Osteoblast (primary cell): ENCODE results near the gene TRIM33. TPM values are rescaled to one million over a fixed set of nuclear protein-coding genes. Genes with fewer than 3 reads are reported as not detected.
A peak's percentile ranks its signal among the peaks of the same experiment; 100 is the strongest.

Experiments
- DNase-seq: peaks from one replicate; pipeline ENCODE4 v3.0.0; 2011; ENCODE audit warnings: low spot score, mixed read lengths; ENCODE audit not compliant: insufficient read length; ENCODE audit errors: missing footprints
- H2AFZ ChIP-seq: 2 replicates; pipeline ENCODE4 v1.6.0; 2011; ENCODE audit warnings: mild to moderate bottlenecking, low read length
- H3K27ac ChIP-seq: 2 replicates; pipeline ENCODE4 v1.5.1; 2011; ENCODE audit warnings: mild to moderate bottlenecking, low read depth, low read length, moderate library complexity
- H3K27me3 ChIP-seq: 2 replicates; pipeline ENCODE4 v1.6.0; 2012; ENCODE audit warnings: mild to moderate bottlenecking, control low read depth, inconsistent platforms, low read length, moderate library complexity; ENCODE audit not compliant: insufficient read depth
- H3K36me3 ChIP-seq: 2 replicates; pipeline ENCODE4 v1.5.1; 2011; ENCODE audit warnings: mild to moderate bottlenecking, low read length, control low read depth, moderate library complexity; ENCODE audit not compliant: insufficient read depth
- H3K4me1 ChIP-seq: 2 replicates; pipeline ENCODE4 v1.5.1; 2011; ENCODE audit warnings: mild to moderate bottlenecking, low read length, control low read depth, moderate library complexity; ENCODE audit not compliant: insufficient read depth
- H3K4me2 ChIP-seq: 2 replicates; pipeline ENCODE4 v1.6.0; 2011; ENCODE audit warnings: mild to moderate bottlenecking, low read length; ENCODE audit not compliant: insufficient read depth
- H3K4me3 ChIP-seq: fragments of 200-600 bp; sonication (generic); 3 replicates; pipeline ENCODE4 v1.5.1; 2012; ENCODE audit warnings: mild to moderate bottlenecking, low read length, inconsistent platforms; ENCODE audit not compliant: insufficient read depth
- H3K79me2 ChIP-seq: 2 replicates; pipeline ENCODE4 v1.6.0; 2012; ENCODE audit warnings: mild to moderate bottlenecking, low read length, control low read depth, inconsistent platforms; ENCODE audit not compliant: insufficient read depth
- H3K9me3 ChIP-seq: 2 replicates; pipeline ENCODE4 v1.5.1; 2011; ENCODE audit warnings: low read depth, low read length, control low read depth
- H4K20me1 ChIP-seq: 2 replicates; pipeline ENCODE4 v1.6.0; 2012; ENCODE audit warnings: mild to moderate bottlenecking, low read length, control low read depth; ENCODE audit not compliant: insufficient read depth
- total RNA-seq: library from RNA; depleted of rRNA; stranded (reverse); fragments of >200 nt; gene quantifications from 2 replicates; pipeline ENCODE4 v1.2.3, GENCODE V29; 2012
- TF ChIP-seq, protein P1 (sequence below): IDR thresholded peaks from 2 replicates; pipeline ENCODE4 v1.5.1; 2011; ENCODE audit warnings: mild to moderate bottlenecking, low read depth, low read length, moderate library complexity; ENCODE audit errors: extremely low read depth

The TRIM33 gene
- total RNA-seq, 1 donor, result 43.1 TPM

DNA sequence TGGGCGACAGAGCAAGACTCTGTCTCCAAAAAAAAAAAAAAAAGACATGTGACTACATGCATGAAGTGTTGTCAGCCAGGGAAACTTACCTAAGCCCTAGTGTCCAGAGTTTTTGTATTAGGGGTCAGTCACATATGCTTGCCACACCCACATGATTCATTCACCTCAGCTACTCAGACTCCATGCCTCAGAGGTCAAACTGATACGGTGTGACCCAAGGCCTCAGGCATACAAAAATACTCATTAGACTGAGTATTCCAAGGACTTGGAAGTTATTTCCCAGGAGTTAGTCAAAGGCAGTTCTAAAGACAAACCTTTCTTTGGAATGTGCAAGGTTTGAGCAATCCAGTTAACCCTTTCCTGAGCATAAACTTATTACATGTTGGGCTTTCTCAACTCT lies 6.3 kb upstream of the TRIM33 start:
- Histone ChIP-seq H3K4me3 (no peak overlapping the region), H2AFZ (no peak overlapping the region), H3K79me2 (no peaks in the 10 kb centered on the region), H3K4me2 (no peak overlapping the region), H4K20me1 (no peaks in the 10 kb centered on the region), H3K36me3 (no peaks in the 10 kb centered on the region), H3K9me3 (no peaks in the 10 kb centered on the region), H3K4me1 (no peaks in the 10 kb centered on the region), H3K27me3 (peaks cover 6% of the 10 kb centered on the region), H3K27ac (no peak overlapping the region)
- DNase-seq, result no peak
- TF ChIP-seq, protein P1, sequence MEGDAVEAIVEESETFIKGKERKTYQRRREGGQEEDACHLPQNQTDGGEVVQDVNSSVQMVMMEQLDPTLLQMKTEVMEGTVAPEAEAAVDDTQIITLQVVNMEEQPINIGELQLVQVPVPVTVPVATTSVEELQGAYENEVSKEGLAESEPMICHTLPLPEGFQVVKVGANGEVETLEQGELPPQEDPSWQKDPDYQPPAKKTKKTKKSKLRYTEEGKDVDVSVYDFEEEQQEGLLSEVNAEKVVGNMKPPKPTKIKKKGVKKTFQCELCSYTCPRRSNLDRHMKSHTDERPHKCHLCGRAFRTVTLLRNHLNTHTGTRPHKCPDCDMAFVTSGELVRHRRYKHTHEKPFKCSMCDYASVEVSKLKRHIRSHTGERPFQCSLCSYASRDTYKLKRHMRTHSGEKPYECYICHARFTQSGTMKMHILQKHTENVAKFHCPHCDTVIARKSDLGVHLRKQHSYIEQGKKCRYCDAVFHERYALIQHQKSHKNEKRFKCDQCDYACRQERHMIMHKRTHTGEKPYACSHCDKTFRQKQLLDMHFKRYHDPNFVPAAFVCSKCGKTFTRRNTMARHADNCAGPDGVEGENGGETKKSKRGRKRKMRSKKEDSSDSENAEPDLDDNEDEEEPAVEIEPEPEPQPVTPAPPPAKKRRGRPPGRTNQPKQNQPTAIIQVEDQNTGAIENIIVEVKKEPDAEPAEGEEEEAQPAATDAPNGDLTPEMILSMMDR, result no peak

DNA sequence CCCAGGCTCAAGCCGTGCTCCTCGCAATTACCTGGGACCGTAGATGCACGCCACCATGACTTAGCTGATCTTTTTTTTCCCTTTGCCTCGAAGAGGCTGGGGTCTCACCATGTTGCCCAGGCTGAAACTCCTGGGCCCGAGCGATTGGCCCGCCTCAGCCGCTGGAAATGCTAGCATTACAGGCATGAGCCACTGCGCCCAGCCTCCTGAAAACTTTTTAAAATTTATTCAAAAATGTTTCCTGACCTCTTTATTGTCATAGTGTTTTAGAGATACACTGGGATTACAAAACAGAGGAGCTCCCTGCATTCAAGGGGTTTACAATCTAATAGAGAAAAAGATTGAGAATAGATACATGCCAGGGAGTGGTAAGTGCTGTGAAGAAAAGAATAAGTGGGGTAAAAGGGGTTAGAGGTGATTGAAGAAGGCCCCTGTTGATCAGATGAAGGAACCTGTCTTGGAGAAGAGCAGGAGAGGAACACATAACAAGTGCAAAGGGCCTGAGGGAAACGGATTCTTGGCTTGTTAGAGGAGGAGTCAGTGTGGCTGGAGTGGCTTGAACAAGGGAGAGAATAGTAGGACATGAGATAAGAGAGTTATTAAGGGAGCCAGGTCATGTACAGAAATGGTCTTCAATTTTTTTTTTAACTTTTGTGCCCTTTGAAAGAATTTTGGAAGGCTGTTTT lies 1.7 kb upstream of the TRIM33 start:
- no peak overlapping the region for H2AFZ ChIP-seq
- no peaks in the 10 kb centered on the region for H3K36me3 ChIP-seq
- peaks cover 19% of the 10 kb centered on the region for H3K4me1 ChIP-seq
- H3K4me3 ChIP-seq, result peak overlapping the region; percentile 98
- H3K27me3 ChIP-seq, result peaks cover 6% of the 10 kb centered on the region
- no peak overlapping the region for H3K27ac ChIP-seq
- DNase-seq, result no peak
- H3K9me3 ChIP-seq, result no peaks in the 10 kb centered on the region
- H4K20me1 ChIP-seq, result peaks cover 29% of the 10 kb centered on the region
- TF ChIP-seq, protein P1, result no peak
- peaks cover 31% of the 10 kb centered on the region for H3K79me2 ChIP-seq
- H3K4me2 ChIP-seq, result peak overlapping the region; percentile 97

DNA sequence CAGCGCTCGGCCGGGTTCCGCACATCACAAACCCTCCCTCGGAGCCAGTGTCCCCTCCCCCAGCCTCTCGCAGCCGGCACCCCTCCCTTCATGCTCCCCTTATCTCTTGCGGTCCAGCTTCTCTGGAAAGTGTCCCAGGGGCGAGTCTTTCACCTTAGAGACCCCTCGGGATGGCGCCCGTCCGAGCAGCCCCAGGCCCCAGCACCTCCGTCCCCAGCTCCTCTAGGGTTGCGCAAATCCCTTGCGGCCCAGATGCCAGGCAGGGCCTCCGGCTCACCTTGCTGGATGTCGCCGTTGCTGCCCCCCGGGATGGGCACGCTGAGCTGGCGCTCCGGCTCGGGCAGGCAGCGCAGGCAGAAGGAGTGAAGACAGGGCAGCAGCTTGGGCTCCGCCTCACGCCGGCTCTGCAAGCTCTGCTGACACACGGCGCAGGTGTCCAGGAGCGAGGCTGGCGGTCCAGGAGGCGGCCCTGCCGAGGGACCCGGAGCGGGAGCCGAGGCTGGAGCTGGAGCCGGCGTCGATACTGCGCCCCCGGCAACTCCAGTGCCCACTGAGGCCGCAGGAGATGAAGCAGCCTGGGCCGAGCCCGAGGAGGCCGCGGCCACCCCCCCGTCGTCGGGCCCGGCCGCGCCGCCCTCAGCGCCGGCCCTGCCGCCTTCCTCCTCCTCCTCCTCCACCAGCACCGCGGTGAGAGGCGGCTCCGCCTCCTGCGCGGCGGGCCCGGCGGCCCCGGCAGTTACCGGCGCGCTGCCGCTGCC lies 550 bp downstream of the TRIM33 start:
- Histone ChIP-seq H3K4me3 (peak overlapping the region; percentile 98), H2AFZ (peak overlapping the region; percentile 76), H3K36me3 (no peaks in the 10 kb centered on the region), H4K20me1 (peaks cover 43% of the 10 kb centered on the region), H3K27me3 (peaks cover 6% of the 10 kb centered on the region), H3K9me3 (no peaks in the 10 kb centered on the region), H3K27ac (peak overlapping the region; percentile 61), H3K4me2 (peak overlapping the region; percentile 98), H3K4me1 (peaks cover 19% of the 10 kb centered on the region), H3K79me2 (peaks cover 54% of the 10 kb centered on the region)
- DNase-seq, result peak; percentile 96
- TF ChIP-seq, protein P1, result no peak

DNA sequence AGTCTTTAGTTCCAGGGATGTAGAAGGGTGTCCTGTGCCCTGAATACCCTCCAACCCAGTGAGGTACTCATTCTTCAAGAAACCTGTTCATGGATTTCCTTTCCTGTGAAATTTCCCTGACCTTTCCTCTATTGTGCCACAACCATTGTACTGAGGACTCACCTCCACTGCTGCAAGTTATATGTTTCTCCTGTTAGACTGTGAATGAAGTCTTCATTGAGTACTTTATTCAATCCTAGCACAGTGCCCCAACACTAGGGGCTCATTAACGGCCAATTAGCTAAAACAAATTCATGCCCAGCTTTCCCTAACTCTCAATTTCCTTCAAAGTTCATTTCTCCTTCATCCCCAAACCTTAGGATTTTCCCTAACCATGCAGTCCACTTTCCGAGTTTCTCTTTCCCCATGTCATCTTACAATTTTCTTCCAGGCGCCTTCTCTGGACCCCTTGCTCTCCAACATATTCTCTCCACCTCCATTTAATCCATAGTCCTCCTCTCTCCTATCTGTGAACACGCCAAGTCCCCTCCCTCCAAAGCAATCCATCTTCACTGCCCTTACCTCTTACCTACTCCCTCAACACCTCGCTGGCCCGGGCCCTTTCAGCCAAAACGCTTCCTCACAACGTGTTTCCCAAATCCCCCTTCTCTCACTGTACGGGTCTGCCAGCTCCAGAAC lies 1.3 kb downstream of the TRIM33 start:
- H3K9me3 ChIP-seq, result no peaks in the 10 kb centered on the region
- peaks cover 43% of the 10 kb centered on the region for H4K20me1 ChIP-seq
- peak overlapping the region; percentile 98 for H3K4me2 ChIP-seq
- no peaks in the 10 kb centered on the region for H3K36me3 ChIP-seq
- peaks cover 19% of the 10 kb centered on the region for H3K4me1 ChIP-seq
- H3K27me3 ChIP-seq, result peaks cover 6% of the 10 kb centered on the region
- peaks cover 61% of the 10 kb centered on the region for H3K79me2 ChIP-seq
- peak overlapping the region; percentile 61 for H3K27ac ChIP-seq
- DNase-seq, result peak; percentile 73
- TF ChIP-seq, protein P1, result no peak
- peak overlapping the region; percentile 98 for H3K4me3 ChIP-seq
- peak overlapping the region; percentile 76 for H2AFZ ChIP-seq
